HG03575 (cell line): ENCODE results near the gene MAGEH1.

Experiments used
- ATAC-seq: cut with Tn5 transposase; IDR thresholded peaks from one replicate; pipeline ENCODE4 v1.9.1; 2021; ENCODE audit not compliant: unreplicated experiment, insufficient number of reproducible peaks, low FRiP score; ENCODE audit errors: extremely low read depth

The MAGEH1 gene

GRCh38 chrX:55488593-55489313 is 36.8 kb downstream of the MAGEH1 start:
- ATAC-seq = no peak

DNA sequence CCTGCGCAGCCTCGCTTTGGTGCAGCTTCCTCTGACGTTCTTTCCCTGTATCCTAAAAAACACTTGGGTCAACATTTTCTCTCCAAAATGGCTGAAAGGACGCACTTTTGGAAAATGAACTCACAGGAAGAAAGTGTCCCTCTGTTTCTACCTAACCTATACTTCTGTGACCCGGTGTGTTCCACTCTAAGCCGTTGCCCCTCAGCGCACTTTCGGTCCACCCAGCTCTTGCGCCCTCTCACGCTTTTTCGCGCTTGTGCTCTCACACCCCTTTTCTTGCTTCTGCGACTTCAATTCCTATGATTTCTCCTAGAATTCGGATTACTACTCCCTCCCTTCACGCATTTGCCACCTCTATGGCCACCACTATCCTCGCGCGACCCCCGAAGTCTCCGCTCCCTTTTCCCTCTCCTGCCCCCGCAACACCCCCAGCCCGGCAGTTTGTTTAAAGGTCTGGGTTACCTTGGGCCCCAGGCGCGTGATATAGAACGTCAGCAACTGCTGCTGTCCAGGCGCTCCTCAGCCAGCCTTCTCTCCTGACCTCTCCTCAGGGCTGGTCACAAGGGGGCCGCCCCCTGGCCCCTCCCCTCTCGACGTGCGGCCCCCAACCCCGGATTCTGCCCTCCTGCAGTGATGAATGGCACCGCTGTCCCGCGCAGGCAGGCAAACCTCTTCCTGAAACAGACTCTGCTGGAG is 37.5 kb downstream of the MAGEH1 start, which contains the start of gene USP51:
TSS of gene USP51 (minus strand) at position 535 of the 696 bp plus-strand sequence. CDS start 909 bp downstream, outside the sequence.
- no peak for ATAC-seq

DNA sequence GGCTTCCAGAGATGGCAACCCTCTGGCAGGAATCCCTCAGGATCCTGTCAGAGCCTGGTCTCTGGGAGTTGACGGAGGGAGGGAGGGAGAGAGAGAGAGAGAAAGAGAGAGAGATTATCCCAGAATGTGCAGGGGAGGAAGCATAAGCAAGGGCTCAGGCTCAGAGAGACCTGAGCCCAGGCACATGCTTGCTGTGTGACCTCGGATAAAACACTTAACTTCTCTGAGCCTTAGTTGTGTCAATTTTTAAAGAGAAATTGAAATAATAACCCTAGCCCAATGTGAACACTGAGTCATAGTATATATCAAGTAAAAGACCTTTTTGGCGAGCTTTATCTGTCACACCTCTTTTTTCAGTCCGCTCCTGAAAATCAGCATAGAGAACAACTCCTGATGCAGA is 38.2 kb downstream of the MAGEH1 start:
- no peak for ATAC-seq

DNA sequence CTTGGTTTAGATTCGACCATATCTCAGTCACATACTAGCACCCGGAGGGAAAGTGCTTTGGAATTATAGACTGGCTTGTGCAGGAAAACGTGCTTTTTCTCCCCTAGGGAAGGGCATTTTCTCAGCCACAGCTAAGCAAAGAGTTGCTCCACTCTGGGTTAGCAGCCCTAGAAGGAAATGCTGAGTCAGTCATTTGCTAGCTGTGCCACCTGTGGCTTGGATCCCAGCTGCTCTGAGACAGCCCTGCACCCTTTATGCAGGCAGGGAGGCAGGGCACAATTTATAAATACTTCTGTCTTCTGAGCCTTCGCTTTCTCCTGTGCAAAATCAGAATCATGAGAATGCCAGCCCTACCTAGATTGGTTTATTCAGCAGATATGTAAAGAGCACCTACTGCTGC is 39.0 kb downstream of the MAGEH1 start:
- no peak for ATAC-seq
